K562 (cell line): ENCODE results near the gene C1orf87. TPM values are rescaled to one million over a fixed set of nuclear protein-coding genes. Genes with fewer than 3 reads are reported as not detected.

Experiments used
- CHCHD3 ChIP-seq: fragments of 250-450 bp; sonication (Bioruptor Pico); IDR thresholded peaks from 2 replicates; pipeline ENCODE4 v2.1.2; 2022; ENCODE audit warnings: mild to moderate bottlenecking
- NR2C2 ChIP-seq, 2 experiments: fragments of 200-800 bp in 1 of 2; sonication (Bioruptor generic) in 1 of 2; sonication (generic) in 1 of 2; formaldehyde crosslinking in 1 of 2; IDR thresholded peaks; 2 replicates each; pipeline versions ENCODE4 v1.6.1 to v1.8.0; 2016 to 2022; ENCODE audit warnings: mild to moderate bottlenecking in 1 of 2, missing compliant biosample characterization in 1 of 2, missing genetic modification characterization in 1 of 2, missing genetic modification reagents in 1 of 2
- polyA plus RNA-seq, 8 experiments: library from polyadenylated mRNA; depleted of rRNA in 4 of 8; stranded (reverse) in 5 of 8; unstranded in 3 of 8; fragments of >200 nt; fragmentation: Nextera tagmentation in 2 of 8; fragmentation: Illumina TruSeq in 1 of 8; extraction: Ambion mirVana in 2 of 8; extraction: Trizol in 1 of 8; gene quantifications; 2 replicates each; pipeline versions ENCODE4 v1.2.1 to v1.2.3, GENCODE V29; 2011 to 2014; ENCODE audit warnings: inconsistent platforms in 1 of 8, missing spikeins in 1 of 8
- small RNA-seq: library from RNA; depleted of rRNA; stranded (forward); fragments of <200 nt; gene quantifications from one replicate; pipeline ENCODE3, GENCODE V24; 2014
- total RNA-seq, 7 experiments: library from RNA; depleted of rRNA in 6 of 7; stranded (reverse); fragments of >200 nt in 6 of 7; fragmentation: Illumina TruSeq in 2 of 7; extraction: Trizol in 2 of 7; gene quantifications; 2 replicates each; pipeline versions ENCODE4 v1.2.1 to v1.2.3, GENCODE V29; 2011 to 2021; ENCODE audit warnings: low replicate concordance in 1 of 7

The C1orf87 gene
- total and polyA plus RNA-seq, 9 of the 15 experiments (the other 6 are each of a cell fraction or from before 2014, with no cell fraction given) = not detected

DNA sequence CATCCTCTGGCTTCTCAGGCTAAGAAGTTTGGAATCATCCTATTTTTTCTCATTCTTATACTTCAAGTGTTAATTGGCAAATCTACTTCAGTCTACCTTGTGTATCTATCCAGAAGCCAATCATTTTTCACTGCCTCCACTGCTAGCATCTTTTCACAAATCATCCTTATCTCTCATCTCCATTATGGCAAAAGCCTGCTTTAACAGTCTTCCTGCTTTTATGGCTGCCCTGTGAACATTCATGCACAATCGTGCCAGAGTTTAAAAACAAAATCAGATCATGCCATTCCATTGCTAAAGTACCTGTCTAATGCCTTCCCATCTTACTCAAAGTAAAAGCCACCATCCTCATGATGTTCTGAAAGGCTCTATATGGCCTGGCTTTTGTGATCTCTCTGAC lies 127.8 kb downstream of the C1orf87 start (continued):
- no peak for TF ChIP-seq NR2C2 (CRISPR knock-in tag; IDR thresholded peaks at IDR 0.05)
- TF ChIP-seq NR2C2 (tag; IDR thresholded peaks at IDR 0.05) = no peak
- TF ChIP-seq CHCHD3 (CRISPR knock-in tag) = no peak

Small RNA genes lying within 50 kb of the gene (small RNA-seq; reads per million reads assigned to genes)
- gene RN7SL475P = not detected

Other genes with a start within 250 kb of the C1orf87 start
- not detected in 2 replicates for gene CYP2J2, start 147.0 kb downstream of the C1orf87 start, total RNA-seq (2014; rRNA removed)
- gene CYP2J2, start 147.0 kb downstream of the C1orf87 start, total RNA-seq (2014; rRNA removed; fragmentation: Illumina TruSeq; extraction: Trizol) = not detected in 2 replicates
- gene CYP2J2, start 147.0 kb downstream of the C1orf87 start, total RNA-seq (2015; rRNA removed; fragmentation: Illumina TruSeq; extraction: Trizol) = not detected in 2 replicates
- gene CYP2J2, start 147.0 kb downstream of the C1orf87 start, total RNA-seq (2021) = not detected in 2 replicates
- not detected in 2 replicates for gene CYP2J2, start 147.0 kb downstream of the C1orf87 start, polyA plus RNA-seq (2011; rRNA removed)
- gene CYP2J2, start 147.0 kb downstream of the C1orf87 start, polyA plus RNA-seq (2014; fragmentation: Illumina TruSeq; extraction: Trizol) = not detected in 2 replicates
- not detected for gene CYP2J2, start 147.0 kb downstream of the C1orf87 start, polyA plus RNA-seq (2014; fragmentation: Nextera tagmentation; extraction: Ambion mirVana)
- gene CYP2J2, start 147.0 kb downstream of the C1orf87 start, polyA plus RNA-seq (2014; rRNA removed) = not detected in 2 replicates